Measurements from ENCODE around the gene RASSF3. TPM values are rescaled to one million over a fixed set of nuclear protein-coding genes. Genes with fewer than 3 reads are reported as not detected.

RASSF3 gene
- total RNA-seq, 1 donor from 2014 or later: 29.5 TPM

GRCh38 chr12:64706306-64706705 lies 96.0 kb downstream of the RASSF3 start:
- no peaks in the 10 kb centered on the region for H3K36me3 ChIP-seq
- intact Hi-C loops (cut with DNase I): no loop called here
- TF ChIP-seq, protein P1, sequence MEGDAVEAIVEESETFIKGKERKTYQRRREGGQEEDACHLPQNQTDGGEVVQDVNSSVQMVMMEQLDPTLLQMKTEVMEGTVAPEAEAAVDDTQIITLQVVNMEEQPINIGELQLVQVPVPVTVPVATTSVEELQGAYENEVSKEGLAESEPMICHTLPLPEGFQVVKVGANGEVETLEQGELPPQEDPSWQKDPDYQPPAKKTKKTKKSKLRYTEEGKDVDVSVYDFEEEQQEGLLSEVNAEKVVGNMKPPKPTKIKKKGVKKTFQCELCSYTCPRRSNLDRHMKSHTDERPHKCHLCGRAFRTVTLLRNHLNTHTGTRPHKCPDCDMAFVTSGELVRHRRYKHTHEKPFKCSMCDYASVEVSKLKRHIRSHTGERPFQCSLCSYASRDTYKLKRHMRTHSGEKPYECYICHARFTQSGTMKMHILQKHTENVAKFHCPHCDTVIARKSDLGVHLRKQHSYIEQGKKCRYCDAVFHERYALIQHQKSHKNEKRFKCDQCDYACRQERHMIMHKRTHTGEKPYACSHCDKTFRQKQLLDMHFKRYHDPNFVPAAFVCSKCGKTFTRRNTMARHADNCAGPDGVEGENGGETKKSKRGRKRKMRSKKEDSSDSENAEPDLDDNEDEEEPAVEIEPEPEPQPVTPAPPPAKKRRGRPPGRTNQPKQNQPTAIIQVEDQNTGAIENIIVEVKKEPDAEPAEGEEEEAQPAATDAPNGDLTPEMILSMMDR (IDR thresholded peaks at IDR 0.05): no peak
- TF ChIP-seq POLR2A (IDR thresholded peaks at IDR 0.05) (no peak), POLR2AphosphoS5 (IDR thresholded peaks at IDR 0.05; ENCODE audit: insufficient read depth in 1 of 2, low read depth in 1 of 2) (no peak)

GRCh38 chr12:64706857-64707256 lies 96.6 kb downstream of the RASSF3 start:
- intact Hi-C loops (cut with DNase I): no loop called here
- Histone ChIP-seq H3K9me3 (no peaks in the 10 kb centered on the region), H3K4me1 (peaks cover 13% of the 10 kb centered on the region), H3K27ac (no peak overlapping the region), H3K36me3 (no peaks in the 10 kb centered on the region), H3K4me3 (no peak overlapping the region), H3K27me3 (no peaks in the 10 kb centered on the region)
- no peak for TF ChIP-seq POLR2AphosphoS5 (IDR thresholded peaks at IDR 0.05; ENCODE audit: insufficient read depth in 1 of 2, low read depth in 1 of 2)
- TF ChIP-seq POLR2A (IDR thresholded peaks at IDR 0.05): no peak
- TF ChIP-seq, protein P1 (IDR thresholded peaks at IDR 0.05): no peak
- DNase-seq (ENCODE audit: extremely low spot score in 2 of 2): no peak

More at GRCh38 chr12:64706306-64706705, 96.0 kb downstream of the RASSF3 start:
- Histone ChIP-seq H3K27ac (no peak overlapping the region), H3K9me3 (no peaks in the 10 kb centered on the region), H3K4me1 (peaks cover 13% of the 10 kb centered on the region), H3K4me3 (no peak overlapping the region), H3K27me3 (no peaks in the 10 kb centered on the region)
- no peak for DNase-seq (ENCODE audit: extremely low spot score in 2 of 2)

DNA sequence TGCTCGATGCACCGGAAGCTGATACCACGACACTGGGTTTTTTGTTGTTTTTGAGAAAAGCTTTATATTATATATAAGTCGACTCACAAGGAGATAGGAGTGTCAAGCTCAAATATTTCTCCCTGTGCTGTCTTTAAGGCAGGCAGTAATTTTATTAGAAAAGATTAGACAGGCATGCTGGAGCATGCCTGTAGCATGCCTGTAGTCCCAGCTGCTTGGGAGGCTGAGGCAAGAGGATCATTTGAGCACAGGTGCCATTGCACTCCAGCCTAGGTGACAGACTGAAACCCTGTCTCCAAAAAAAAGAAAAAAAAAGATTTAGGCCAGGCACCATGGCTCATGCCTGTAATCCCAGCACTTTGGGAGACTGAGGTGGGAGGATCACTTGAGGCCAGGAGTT lies 97.1 kb downstream of the RASSF3 start:
- Histone ChIP-seq H3K4me3 (no peak overlapping the region), H3K36me3 (no peaks in the 10 kb centered on the region), H3K27ac (no peak overlapping the region), H3K27me3 (no peaks in the 10 kb centered on the region), H3K4me1 (peaks cover 13% of the 10 kb centered on the region), H3K9me3 (no peaks in the 10 kb centered on the region)
- intact Hi-C loops (cut with DNase I): no loop called here
- DNase-seq (ENCODE audit: extremely low spot score in 2 of 2): no peak
- TF ChIP-seq POLR2AphosphoS5 (IDR thresholded peaks at IDR 0.05; ENCODE audit: insufficient read depth in 1 of 2, low read depth in 1 of 2) (no peak), POLR2A (IDR thresholded peaks at IDR 0.05) (no peak)
- TF ChIP-seq, protein P1 (IDR thresholded peaks at IDR 0.05): no peak

- TF ChIP-seq, protein P1 (IDR thresholded peaks at IDR 0.05): no peak
- TF ChIP-seq POLR2A (IDR thresholded peaks at IDR 0.05): no peak
- intact Hi-C loops (cut with DNase I): no loop called here
- Histone ChIP-seq H3K36me3 (no peaks in the 10 kb centered on the region), H3K4me3 (no peak overlapping the region), H3K27ac (no peak overlapping the region), H3K27me3 (no peaks in the 10 kb centered on the region), H3K9me3 (no peaks in the 10 kb centered on the region), H3K4me1 (peaks cover 13% of the 10 kb centered on the region)
- no peak for DNase-seq (ENCODE audit: extremely low spot score in 2 of 2)
Observed at GRCh38 chr12:64707926-64708325, 97.6 kb downstream of the RASSF3 start.

GRCh38 chr12:64709429-64709828 lies 99.1 kb downstream of the RASSF3 start:
- DNase-seq (ENCODE audit: extremely low spot score in 2 of 2): no peak
- intact Hi-C loops (cut with DNase I): no loop called here
- Histone ChIP-seq H3K9me3 (no peaks in the 10 kb centered on the region), H3K4me1 (peaks cover 13% of the 10 kb centered on the region), H3K27ac (no peak overlapping the region), H3K36me3 (peaks cover 0 to 10% of the 10 kb centered on the region in 2 donors), H3K4me3 (no peak overlapping the region), H3K27me3 (no peaks in the 10 kb centered on the region)
- no peak for TF ChIP-seq POLR2AphosphoS5 (IDR thresholded peaks at IDR 0.05; ENCODE audit: insufficient read depth in 1 of 2, low read depth in 1 of 2)
- TF ChIP-seq, protein P1 (IDR thresholded peaks at IDR 0.05): no peak
- TF ChIP-seq POLR2A (IDR thresholded peaks at IDR 0.05): no peak
